A549 (cell line): ENCODE results near the gene ARL4A. TPM values are rescaled to one million over a fixed set of nuclear protein-coding genes. Genes with fewer than 3 reads are reported as not detected.
"Not testable (repeated sequence)": the region's sequence is repeated elsewhere in the genome, so short reads cannot be mapped to it uniquely, and the experiment has no call there.

ENCODE experiments used
- ATAC-seq, 2 experiments: fragments of 200-7000 bp in 1 of 2; fragments of >200 bp in 1 of 2; cut with Nextera tagmentation in 1 of 2; cut with Tn5 transposase in 1 of 2; 3 replicates each; pipeline versions ENCODE4 v1.8.0 to v1.9.1; 2018 to 2020; ENCODE audit warnings: mild to moderate bottlenecking in 1 of 2, moderate library complexity in 1 of 2
- CTCF ChIA-PET: fragments of 300-600 bp; sonication (Branson Sonifier 250); formaldehyde crosslinking; extraction: SDS; loops from one replicate; lab custom pipeline; 2021; ENCODE audit warnings: antibody characterized with exemption, inconsistent platforms; lab: Yijun Ruan, JAX
- POLR2A ChIA-PET: fragments of 350-600 bp; formaldehyde crosslinking; extraction: SDS; loops from one replicate; lab custom pipeline; 2021; ENCODE audit warnings: antibody characterized with exemption, inconsistent platforms; lab: Yijun Ruan, JAX
- DNase-seq, 2 experiments: peaks; one replicate each; pipeline versions ENCODE4 v3.0.0 to v3.0.0-alpha.2; 2011 to 2016; ENCODE audit warnings: low read depth in 1 of 2, low spot score in 1 of 2
- FAIRE-seq: peaks from 2 replicates; lab custom pipeline; 2011; peaks lifted over from hg19 to GRCh38; lab: Jason Lieb, UNC
- H3K27ac ChIP-seq, 2 experiments: fragments of >200 bp; sonication (Bioruptor Twin); formaldehyde crosslinking; 3 replicates each; pipeline ENCODE4 v1.5.1; 2016 to 2017
- H3K4me1 ChIP-seq: fragments of >200 bp; sonication (Bioruptor Twin); formaldehyde crosslinking; 3 replicates; pipeline ENCODE4 v1.6.1; 2016
- H3K4me2 ChIP-seq: fragments of >200 bp; sonication (Bioruptor Twin); formaldehyde crosslinking; 3 replicates; pipeline ENCODE4 v1.6.1; 2016
- H3K4me3 ChIP-seq: fragments of >200 bp; sonication (Bioruptor Twin); formaldehyde crosslinking; 3 replicates; pipeline ENCODE4 v1.5.1; 2016
- H3K9me3 ChIP-seq: fragments of >200 bp; sonication (Bioruptor Twin); formaldehyde crosslinking; 3 replicates; pipeline ENCODE4 v1.6.1; 2016
- CBX2 ChIP-seq: fragments of 200-600 bp; sonication (generic); IDR thresholded peaks from 2 replicates; pipeline ENCODE4 v1.6.1; 2016; ENCODE audit warnings: low read depth, mild to moderate bottlenecking, borderline replicate concordance
- EHF ChIP-seq: fragments of 250-450 bp; sonication (Bioruptor Pico); IDR thresholded peaks from 2 replicates; pipeline ENCODE4 v1.5.0; 2020; ENCODE audit warnings: mild to moderate bottlenecking
- GATA3 ChIP-seq: IDR thresholded peaks from 2 replicates; pipeline ENCODE4 v1.6.1; 2012; ENCODE audit warnings: borderline replicate concordance
- HDAC2 ChIP-seq: fragments of 200-600 bp; sonication (generic); IDR thresholded peaks from 2 replicates; pipeline ENCODE4 v1.6.1; 2016
- HEYL ChIP-seq: fragments of 250-450 bp; sonication (Bioruptor Pico); IDR thresholded peaks from 2 replicates; pipeline ENCODE4 v1.8.0; 2021; ENCODE audit warnings: mild to moderate bottlenecking, moderate library complexity
- HOXA7 ChIP-seq: fragments of 250-450 bp; sonication (Bioruptor Pico); IDR thresholded peaks from 2 replicates; pipeline ENCODE4 v1.5.0; 2020; ENCODE audit warnings: mild to moderate bottlenecking, moderate library complexity
- JUN ChIP-seq, 2 experiments: fragments of >200 bp; sonication (Bioruptor Twin); formaldehyde crosslinking; IDR thresholded peaks; 2 replicates in 1 of 2; 3 replicates in 1 of 2; pipeline ENCODE4 v1.6.1; 2016 to 2017
- KDM1A ChIP-seq: fragments of 200-600 bp; sonication (generic); IDR thresholded peaks from 2 replicates; pipeline ENCODE4 v1.6.1; 2016; ENCODE audit warnings: low read depth, mild to moderate bottlenecking
- KDM5A ChIP-seq: fragments of 200-600 bp; sonication (generic); IDR thresholded peaks from 2 replicates; pipeline ENCODE4 v1.6.1; 2016; ENCODE audit warnings: antibody characterized with exemption, mild to moderate bottlenecking
- MAFK ChIP-seq: fragments of 450-650 bp; IDR thresholded peaks from 2 replicates; pipeline ENCODE4 v1.6.1; 2014; ENCODE audit not compliant: partially characterized antibody
- NPAS2 ChIP-seq: fragments of 250-450 bp; sonication (Bioruptor Pico); IDR thresholded peaks from 2 replicates; pipeline ENCODE4 v1.8.0; 2022; ENCODE audit warnings: mild to moderate bottlenecking, moderate library complexity, borderline replicate concordance
- RCOR1 ChIP-seq: fragments of 150-350 bp; IDR thresholded peaks from 2 replicates; pipeline ENCODE4 v1.6.1; 2014; ENCODE audit warnings: antibody characterized with exemption, low read length, low read depth
- WGBS: methylation state at CpG from one replicate; pipeline ENCODE4 v1.1.6; 2017; ENCODE audit errors: missing lambda C conversion rate; 5-methylcytosine and 5-hydroxymethylcytosine counted together
- polyA plus RNA-seq, 4 experiments: library from polyadenylated mRNA; depleted of rRNA in 3 of 4; stranded (reverse); fragments of >200 nt; fragmentation: RNase III in 1 of 4; extraction: RNeasy Plus Mini Kit Qiagen cat#74134 plus additional on column Dnase treatment in 1 of 4; gene quantifications; 2 replicates in 3 of 4; 3 replicates in 1 of 4; pipeline ENCODE4 v1.2.3, GENCODE V29; 2011 to 2017
- TF ChIP-seq, protein P1 (sequence below): fragments of >200 bp; sonication (Bioruptor Twin); formaldehyde crosslinking; IDR thresholded peaks from 3 replicates; pipeline ENCODE4 v1.5.1; 2016
- TF ChIP-seq, protein P2 (sequence below): fragments of 450-650 bp; IDR thresholded peaks from 2 replicates; pipeline ENCODE4 v1.6.1; 2014; ENCODE audit warnings: antibody characterized with exemption
- TF ChIP-seq, protein P3 (sequence below): fragments of 250-450 bp; sonication (Bioruptor Pico); IDR thresholded peaks from 2 replicates; pipeline ENCODE4 v1.5.0; 2021; ENCODE audit warnings: mild to moderate bottlenecking, moderate library complexity, borderline replicate concordance
- TF ChIP-seq, protein P4 (sequence below): fragments of >200 bp; sonication (Bioruptor Twin); formaldehyde crosslinking; IDR thresholded peaks from 3 replicates; pipeline ENCODE4 v1.6.1; 2016
- TF ChIP-seq, protein P5 (sequence below): IDR thresholded peaks from 2 replicates; pipeline ENCODE4 v1.6.1; 2012; ENCODE audit warnings: low read depth, borderline replicate concordance

ARL4A gene
- polyA plus RNA-seq, 2 of the 4 experiments (the other 2 are of a cell fraction), result 51.9 to 76.1 TPM

DNA sequence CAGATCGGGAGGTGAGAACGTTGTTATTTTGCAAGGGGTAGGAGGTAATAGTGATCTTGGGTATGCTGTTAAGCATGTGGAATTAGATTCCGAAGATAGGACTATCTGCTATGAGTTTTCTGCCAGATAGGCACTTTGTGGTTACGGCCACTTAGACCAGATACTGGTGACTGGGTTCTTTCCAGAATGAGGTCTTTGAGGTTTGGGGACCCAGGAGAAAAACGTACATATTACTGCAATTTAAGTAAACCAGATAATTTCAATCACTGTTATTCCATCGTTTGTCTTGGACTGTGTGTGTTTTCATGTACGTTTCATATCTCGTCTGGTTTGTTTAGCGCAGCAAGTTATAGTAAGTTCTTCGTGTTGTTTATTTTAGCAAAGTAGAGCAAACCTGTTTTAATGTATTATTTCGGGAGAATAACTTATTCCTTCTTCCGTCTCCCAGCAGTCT lies 312 bp downstream of the ARL4A start:
- FAIRE-seq, result no peak
- ChIA-PET POLR2A (interaction anchor here (0.6 to 3.2 kb wide), 24 partner anchors 8 to 575 kb away, joined by 3 to 43 read pairs (median 6); no protein-coding TSS in a partner anchor), CTCF (interaction anchor here (0.6 to 8.4 kb wide), 50 partner anchors 8 to 588 kb away, joined by 3 to 122 read pairs (median 9); no protein-coding TSS in a partner anchor)
- TF ChIP-seq JUN (IDR thresholded peaks at IDR 0.05) (0 out of 5 replicates have a peak, but pooled peaks have one; percentile 0 to 5), HDAC2 (no peak), MAFK (peak; percentile 97)
- no peaks in the 10 kb centered on the region for H3K9me3 ChIP-seq
- H3K4me1 ChIP-seq, result peaks cover 43% of the 10 kb centered on the region; the same call in 2 of the 3 replicates
- peak in 1 of 2 experiments; percentile 2; a peak in 3 of 6 replicates for ATAC-seq
- H3K4me3 ChIP-seq, result peak overlapping the region; percentile 92
- H3K27ac ChIP-seq, result peak overlapping the region; percentile 98 to 99
- peak overlapping the region; percentile 86 for H3K4me2 ChIP-seq
- WGBS, result 6% methylated on average over 12 of the region's 12 CpGs
- peak in 1 of 2 experiments; percentile 33 for DNase-seq

DNA sequence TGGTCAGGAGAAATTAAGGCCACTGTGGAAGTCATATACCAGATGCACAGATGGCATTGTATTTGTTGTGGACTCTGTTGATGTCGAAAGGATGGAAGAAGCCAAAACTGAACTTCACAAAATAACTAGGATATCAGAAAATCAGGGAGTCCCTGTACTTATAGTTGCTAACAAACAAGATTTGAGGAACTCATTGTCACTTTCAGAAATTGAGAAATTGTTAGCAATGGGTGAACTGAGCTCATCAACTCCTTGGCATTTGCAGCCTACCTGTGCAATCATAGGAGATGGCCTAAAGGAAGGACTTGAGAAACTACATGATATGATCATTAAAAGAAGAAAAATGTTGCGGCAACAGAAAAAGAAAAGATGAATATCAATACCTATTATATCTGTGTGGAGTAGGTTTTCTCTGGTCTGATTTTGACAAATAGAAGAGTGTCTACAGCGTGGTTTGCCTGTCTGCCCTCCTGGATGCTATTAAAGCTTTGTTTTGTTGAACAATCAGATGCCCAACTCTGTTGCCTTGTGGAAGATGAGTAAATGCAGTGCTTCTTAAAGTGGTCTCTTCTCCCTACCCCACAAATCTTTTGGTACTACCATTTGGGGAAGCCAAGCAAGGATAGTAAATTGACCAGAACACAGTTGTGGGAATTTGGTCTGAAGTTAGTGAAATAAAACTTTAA lies 1.2 kb downstream of the ARL4A start:
- not testable (repeated sequence) for H3K27ac ChIP-seq, DNase-seq, ATAC-seq, FAIRE-seq, H3K9me3 ChIP-seq
- 74% methylated on average over 3 of the region's 3 CpGs for WGBS
- peaks cover 45% of the 10 kb centered on the region for H3K4me1 ChIP-seq
- H3K4me2 ChIP-seq, result peak overlapping the region; percentile 86
- POLR2A ChIA-PET, result interaction anchor here (3.0 kb wide), 1 partner anchor 354 kb away, joined by 21 read pairs; no protein-coding TSS in a partner anchor
- CTCF ChIA-PET, result interaction anchor here (1.1 to 8.4 kb wide), 3 partner anchors 50 to 573 kb away, joined by 3 to 122 read pairs (median 38); no protein-coding TSS in a partner anchor
- peak overlapping the region; percentile 92 for H3K4me3 ChIP-seq

DNA sequence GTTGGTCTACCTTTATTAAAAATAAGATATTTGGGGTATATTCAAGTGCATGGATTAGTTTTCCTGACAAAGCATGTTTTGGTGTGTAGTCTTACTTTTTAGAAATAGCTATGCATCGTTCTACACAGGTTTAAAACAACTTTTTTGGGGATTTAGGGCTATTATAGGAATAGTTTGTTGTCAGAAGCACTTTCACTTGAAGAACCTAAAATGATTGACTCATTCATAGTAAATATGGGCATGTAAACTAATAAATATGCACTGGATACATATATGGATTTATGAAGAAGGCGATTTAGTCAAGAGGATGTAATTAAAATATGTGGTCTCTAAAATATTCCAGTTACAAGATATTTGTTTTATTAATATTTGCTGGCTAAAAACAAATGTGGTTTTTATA lies 2.0 kb downstream of the ARL4A start:
- FAIRE-seq (no peak), ATAC-seq (no peak), DNase-seq (no peak)
- ChIA-PET CTCF (interaction anchor here (0.9 to 1.4 kb wide), 5 partner anchors 13 to 358 kb away, joined by 3 read pairs; no protein-coding TSS in a partner anchor), POLR2A (interaction anchor here (0.7 to 1.7 kb wide), 3 partner anchors 17 to 352 kb away, joined by 4 to 7 read pairs (median 4); no protein-coding TSS in a partner anchor)
- no peak for TF ChIP-seq KDM1A
- no peak for TF ChIP-seq GATA3
- TF ChIP-seq, protein P1, sequence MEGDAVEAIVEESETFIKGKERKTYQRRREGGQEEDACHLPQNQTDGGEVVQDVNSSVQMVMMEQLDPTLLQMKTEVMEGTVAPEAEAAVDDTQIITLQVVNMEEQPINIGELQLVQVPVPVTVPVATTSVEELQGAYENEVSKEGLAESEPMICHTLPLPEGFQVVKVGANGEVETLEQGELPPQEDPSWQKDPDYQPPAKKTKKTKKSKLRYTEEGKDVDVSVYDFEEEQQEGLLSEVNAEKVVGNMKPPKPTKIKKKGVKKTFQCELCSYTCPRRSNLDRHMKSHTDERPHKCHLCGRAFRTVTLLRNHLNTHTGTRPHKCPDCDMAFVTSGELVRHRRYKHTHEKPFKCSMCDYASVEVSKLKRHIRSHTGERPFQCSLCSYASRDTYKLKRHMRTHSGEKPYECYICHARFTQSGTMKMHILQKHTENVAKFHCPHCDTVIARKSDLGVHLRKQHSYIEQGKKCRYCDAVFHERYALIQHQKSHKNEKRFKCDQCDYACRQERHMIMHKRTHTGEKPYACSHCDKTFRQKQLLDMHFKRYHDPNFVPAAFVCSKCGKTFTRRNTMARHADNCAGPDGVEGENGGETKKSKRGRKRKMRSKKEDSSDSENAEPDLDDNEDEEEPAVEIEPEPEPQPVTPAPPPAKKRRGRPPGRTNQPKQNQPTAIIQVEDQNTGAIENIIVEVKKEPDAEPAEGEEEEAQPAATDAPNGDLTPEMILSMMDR, result no peak
- TF ChIP-seq HEYL, result no peak
- TF ChIP-seq HOXA7 (CRISPR knock-in tag), result peak; percentile 15; the same call in 1 of the 2 replicates
- TF ChIP-seq KDM5A, result no peak
- no peak for TF ChIP-seq CBX2
- peaks cover 45% of the 10 kb centered on the region for H3K4me1 ChIP-seq
- peak overlapping the region; percentile 33 for H3K4me3 ChIP-seq
- 58% methylated on average over 2 of the region's 2 CpGs for WGBS
- H3K9me3 ChIP-seq, result no peaks in the 10 kb centered on the region
- no peak overlapping the region for H3K27ac ChIP-seq
- peak overlapping the region; percentile 86 for H3K4me2 ChIP-seq

DNA sequence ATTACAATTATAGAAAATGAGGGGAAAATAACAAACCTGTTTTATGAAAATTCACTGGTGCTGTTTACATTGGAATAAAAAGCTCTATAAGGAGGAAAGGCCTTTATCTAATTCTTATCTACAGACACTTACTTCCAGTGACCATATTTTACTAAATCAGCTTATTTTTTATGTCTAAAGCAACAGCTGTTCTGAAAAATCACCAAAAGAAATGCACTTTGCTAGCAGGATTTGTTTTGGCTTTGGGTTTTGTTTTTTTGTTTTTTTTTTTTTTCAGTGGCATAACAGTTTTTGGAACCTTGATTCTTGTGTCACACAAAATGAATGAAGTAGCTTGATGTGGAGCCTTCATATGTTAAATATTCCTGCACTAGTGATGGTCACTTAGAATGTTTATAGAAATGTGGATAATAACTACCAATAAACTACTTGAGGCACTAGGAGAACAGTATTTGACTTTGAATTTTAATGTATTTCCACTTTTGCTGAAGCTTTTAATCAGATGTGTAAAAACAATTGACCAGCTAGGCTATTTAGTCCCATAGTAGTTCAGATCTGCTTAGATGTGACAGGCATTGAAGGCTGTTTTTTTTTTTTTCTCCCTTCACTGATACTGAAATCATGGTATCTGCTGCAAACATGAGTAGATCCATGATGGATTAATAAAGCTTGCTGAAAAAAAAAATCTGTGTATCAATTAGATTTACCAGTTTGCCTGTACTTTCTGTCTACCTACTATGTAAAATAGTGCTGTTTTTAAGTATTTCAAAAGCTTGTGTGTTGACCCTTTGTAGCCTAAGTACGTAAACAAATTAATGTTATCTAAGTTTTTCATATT lies 2.8 kb downstream of the ARL4A start:
- no peak for ATAC-seq
- WGBS, result 92% methylated on average over 1 of the region's 1 CpG
- TF ChIP-seq, protein P2, sequence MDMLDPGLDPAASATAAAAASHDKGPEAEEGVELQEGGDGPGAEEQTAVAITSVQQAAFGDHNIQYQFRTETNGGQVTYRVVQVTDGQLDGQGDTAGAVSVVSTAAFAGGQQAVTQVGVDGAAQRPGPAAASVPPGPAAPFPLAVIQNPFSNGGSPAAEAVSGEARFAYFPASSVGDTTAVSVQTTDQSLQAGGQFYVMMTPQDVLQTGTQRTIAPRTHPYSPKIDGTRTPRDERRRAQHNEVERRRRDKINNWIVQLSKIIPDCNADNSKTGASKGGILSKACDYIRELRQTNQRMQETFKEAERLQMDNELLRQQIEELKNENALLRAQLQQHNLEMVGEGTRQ, result no peak
- no peak for TF ChIP-seq RCOR1
- TF ChIP-seq, protein P3, sequence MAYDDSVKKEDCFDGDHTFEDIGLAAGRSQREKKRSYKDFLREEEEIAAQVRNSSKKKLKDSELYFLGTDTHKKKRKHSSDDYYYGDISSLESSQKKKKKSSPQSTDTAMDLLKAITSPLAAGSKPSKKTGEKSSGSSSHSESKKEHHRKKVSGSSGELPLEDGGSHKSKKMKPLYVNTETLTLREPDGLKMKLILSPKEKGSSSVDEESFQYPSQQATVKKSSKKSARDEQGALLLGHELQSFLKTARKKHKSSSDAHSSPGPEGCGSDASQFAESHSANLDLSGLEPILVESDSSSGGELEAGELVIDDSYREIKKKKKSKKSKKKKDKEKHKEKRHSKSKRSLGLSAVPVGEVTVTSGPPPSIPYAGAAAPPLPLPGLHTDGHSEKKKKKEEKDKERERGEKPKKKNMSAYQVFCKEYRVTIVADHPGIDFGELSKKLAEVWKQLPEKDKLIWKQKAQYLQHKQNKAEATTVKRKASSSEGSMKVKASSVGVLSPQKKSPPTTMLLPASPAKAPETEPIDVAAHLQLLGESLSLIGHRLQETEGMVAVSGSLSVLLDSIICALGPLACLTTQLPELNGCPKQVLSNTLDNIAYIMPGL, result no peak
- TF ChIP-seq, protein P4, sequence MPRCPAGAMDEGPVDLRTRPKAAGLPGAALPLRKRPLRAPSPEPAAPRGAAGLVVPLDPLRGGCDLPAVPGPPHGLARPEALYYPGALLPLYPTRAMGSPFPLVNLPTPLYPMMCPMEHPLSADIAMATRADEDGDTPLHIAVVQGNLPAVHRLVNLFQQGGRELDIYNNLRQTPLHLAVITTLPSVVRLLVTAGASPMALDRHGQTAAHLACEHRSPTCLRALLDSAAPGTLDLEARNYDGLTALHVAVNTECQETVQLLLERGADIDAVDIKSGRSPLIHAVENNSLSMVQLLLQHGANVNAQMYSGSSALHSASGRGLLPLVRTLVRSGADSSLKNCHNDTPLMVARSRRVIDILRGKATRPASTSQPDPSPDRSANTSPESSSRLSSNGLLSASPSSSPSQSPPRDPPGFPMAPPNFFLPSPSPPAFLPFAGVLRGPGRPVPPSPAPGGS, result no peak
- no peak for TF ChIP-seq EHF (CRISPR knock-in tag)
- peak; percentile 17 for TF ChIP-seq MAFK
- TF ChIP-seq, protein P5, sequence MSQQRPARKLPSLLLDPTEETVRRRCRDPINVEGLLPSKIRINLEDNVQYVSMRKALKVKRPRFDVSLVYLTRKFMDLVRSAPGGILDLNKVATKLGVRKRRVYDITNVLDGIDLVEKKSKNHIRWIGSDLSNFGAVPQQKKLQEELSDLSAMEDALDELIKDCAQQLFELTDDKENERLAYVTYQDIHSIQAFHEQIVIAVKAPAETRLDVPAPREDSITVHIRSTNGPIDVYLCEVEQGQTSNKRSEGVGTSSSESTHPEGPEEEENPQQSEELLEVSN, result no peak
- no peak for TF ChIP-seq NPAS2
- TF ChIP-seq, all 56 proteins: peak for 1

More for the DNA sequence above, 2.8 kb downstream of the ARL4A start:
- Histone ChIP-seq H3K27ac (0 out of 6 replicates have a peak overlapping the region, but pooled peaks of 1 of the 2 experiments have one; percentile 25), H3K4me3 (peak overlapping the region; percentile 33; the same call in 2 of the 3 replicates), H3K9me3 (no peaks in the 10 kb centered on the region), H3K4me1 (peaks cover 46% of the 10 kb centered on the region), H3K4me2 (peak overlapping the region; percentile 86)
- FAIRE-seq (no peak), DNase-seq (no peak)
- ChIA-PET POLR2A (interaction anchor here (0.6 to 1.7 kb wide), 7 partner anchors 16 to 414 kb away, joined by 3 to 7 read pairs (median 4); no protein-coding TSS in a partner anchor), CTCF (interaction anchor here (0.7 to 1.4 kb wide), 7 partner anchors 10 to 573 kb away, joined by 3 to 5 read pairs (median 3); no protein-coding TSS in a partner anchor)
